Suprapubic skin (tissue), 3 donors: ENCODE measurements around the gene SLC2A4RG.

Source experiments
- CTCF ChIP-seq, 2 donors: fragments of 200-600 bp in 1 of 2; fragments of 450-650 bp in 1 of 2; sonication (generic) in 1 of 2; IDR thresholded peaks; one replicate each; pipeline ENCODE4 v1.5.1; 2016 to 2019; ENCODE audit warnings: antibody characterized with exemption in 2 of 2, mild to moderate bottlenecking in 1 of 2, moderate library complexity in 1 of 2
- POLR2A ChIP-seq, 2 donors: fragments of 450-650 bp; IDR thresholded peaks; one replicate each; pipeline ENCODE4 v1.6.1; 2017; ENCODE audit warnings: antibody characterized with exemption in 2 of 2, mild to moderate bottlenecking in 2 of 2, moderate library complexity in 2 of 2

DNA sequence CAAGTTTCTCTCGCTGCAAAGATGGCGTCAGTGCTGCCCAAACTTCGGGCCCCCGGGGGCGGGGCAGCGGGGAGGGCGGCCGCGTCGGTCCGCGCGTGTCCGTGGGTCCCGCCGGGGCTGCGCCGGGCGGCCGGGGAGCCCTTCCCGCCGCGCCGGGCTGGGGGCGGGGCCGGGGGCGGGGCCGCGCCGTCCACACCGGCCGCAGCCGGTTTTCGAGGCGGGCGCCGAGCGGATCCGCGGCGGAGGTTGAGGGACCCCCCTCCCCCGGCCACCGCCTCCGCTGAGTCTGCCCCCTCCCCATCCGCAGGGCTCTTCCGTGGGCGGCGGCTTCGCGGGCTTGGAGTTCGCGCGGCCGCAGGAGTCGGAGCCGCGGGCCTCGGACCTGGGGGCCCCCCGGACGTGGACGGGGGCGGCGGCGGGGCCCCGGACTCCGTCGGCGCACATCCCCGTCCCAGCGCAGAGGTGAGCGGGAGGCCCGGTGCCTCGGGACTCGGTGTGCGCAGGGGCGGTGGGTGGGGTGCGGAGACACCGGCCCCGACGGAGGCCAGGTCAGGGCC lies 572 bp downstream of the SLC2A4RG start:
- TF ChIP-seq POLR2A (IDR thresholded peaks at IDR 0.05) (no peak), CTCF (IDR thresholded peaks at IDR 0.05) (no peak)
